Measurements from ENCODE around the gene ZNF765.

Gene ZNF765

DNA sequence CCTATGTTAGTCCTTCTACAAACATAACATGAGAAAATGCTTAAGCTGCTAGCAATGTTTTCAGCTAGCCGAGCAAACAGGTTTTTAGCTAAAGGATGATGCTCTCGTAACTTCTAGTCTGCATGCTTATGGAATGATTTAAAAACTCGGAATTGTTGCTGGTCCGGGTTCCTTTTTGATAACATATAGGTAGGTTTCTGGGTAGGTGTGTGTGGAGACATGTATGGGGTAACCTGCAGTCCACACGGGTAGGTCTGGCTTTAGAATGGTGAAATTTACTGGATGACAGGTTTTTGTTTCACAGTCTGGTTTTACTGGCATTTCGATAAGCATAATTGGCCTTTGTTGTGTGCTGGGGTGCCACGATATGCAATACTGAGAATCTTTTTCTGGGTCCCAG, 77.0 kb downstream of the ZNF765 start:
- TF ChIP-seq GATA2 (IDR thresholded peaks at IDR 0.05; ENCODE audit: low read depth, low read length) = no peak
- no peak for TF ChIP-seq GATA3 (IDR thresholded peaks at IDR 0.05; ENCODE audit: low read depth, low read length)
